ENCODE data around the gene CHRNA1. TPM values are rescaled to one million over a fixed set of nuclear protein-coding genes. Genes with fewer than 3 reads are reported as not detected.

Gene CHRNA1
- polyA plus RNA-seq, 1 donor from 2014 or later: not detected

GRCh38 chr2:174766271-174766670 is 2.0 kb upstream of the CHRNA1 start:
- no peaks in the 10 kb centered on the region for H3F3A ChIP-seq (ENCODE audit: insufficient read depth, low read length, poor library complexity, severe bottlenecking)
- no peak for TF ChIP-seq CTCF (IDR thresholded peaks at IDR 0.05; ENCODE audit: poor library complexity, severe bottlenecking)
- TF ChIP-seq EZH2 (IDR thresholded peaks at IDR 0.05; ENCODE audit: borderline replicate concordance, insufficient read depth, low read length, poor library complexity, severe bottlenecking): no peak
- TF ChIP-seq REST (IDR thresholded peaks at IDR 0.05; ENCODE audit: borderline replicate concordance): no peak
- TF ChIP-seq POLR2AphosphoS5 (IDR thresholded peaks at IDR 0.05): no peak
- no peak for TF ChIP-seq EP300 (conservative IDR thresholded peaks at IDR 0.05; ENCODE audit: poor library complexity, severe bottlenecking)
- no peak for TF ChIP-seq MXI1 (conservative IDR thresholded peaks at IDR 0.05; ENCODE audit: poor library complexity, severe bottlenecking)
- TF ChIP-seq RAD21 (conservative IDR thresholded peaks at IDR 0.05): no peak
- TF ChIP-seq SMC3 (conservative IDR thresholded peaks at IDR 0.05; ENCODE audit: poor library complexity): no peak
- TF ChIP-seq TAF1 (IDR thresholded peaks at IDR 0.05; ENCODE audit: low read depth): no peak
- H3K9ac ChIP-seq (ENCODE audit: low read length): no peak overlapping the region
- H3K4me2 ChIP-seq (ENCODE audit: low read length): no peak overlapping the region
- H3K27me3 ChIP-seq (ENCODE audit: insufficient read depth, low read depth, low read length): no peaks in the 10 kb centered on the region
- H3K4me3 ChIP-seq (ENCODE audit: low read length): no peak overlapping the region
- H4K20me1 ChIP-seq (ENCODE audit: insufficient read depth): no peaks in the 10 kb centered on the region
- H3K9me2 ChIP-seq (ENCODE audit: insufficient read depth, low read length): no peaks in the 10 kb centered on the region
- no peak overlapping the region for H3K27ac ChIP-seq (ENCODE audit: low read length)
- no peaks in the 10 kb centered on the region for H3K36me3 ChIP-seq (ENCODE audit: insufficient read depth, low read length)
- no peaks in the 10 kb centered on the region for H3K9me3 ChIP-seq (ENCODE audit: low read length)
- H3K79me2 ChIP-seq (replicated peaks; ENCODE audit: insufficient read depth, low read length): no peaks in the 10 kb centered on the region
- no peak overlapping the region for H2AFZ ChIP-seq (ENCODE audit: low read depth, low read length)

GRCh38 chr2:174765576-174765975 is 1.3 kb upstream of the CHRNA1 start:
- TF ChIP-seq EP300 (conservative IDR thresholded peaks at IDR 0.05; ENCODE audit: poor library complexity, severe bottlenecking) (no peak), TAF1 (IDR thresholded peaks at IDR 0.05; ENCODE audit: low read depth) (no peak), REST (IDR thresholded peaks at IDR 0.05; ENCODE audit: borderline replicate concordance) (no peak), RAD21 (conservative IDR thresholded peaks at IDR 0.05) (no peak), MXI1 (conservative IDR thresholded peaks at IDR 0.05; ENCODE audit: poor library complexity, severe bottlenecking) (no peak), CTCF (IDR thresholded peaks at IDR 0.05; ENCODE audit: poor library complexity, severe bottlenecking) (no peak), EZH2 (IDR thresholded peaks at IDR 0.05; ENCODE audit: borderline replicate concordance, insufficient read depth, low read length, poor library complexity, severe bottlenecking) (no peak), POLR2AphosphoS5 (IDR thresholded peaks at IDR 0.05) (no peak), SMC3 (conservative IDR thresholded peaks at IDR 0.05; ENCODE audit: poor library complexity) (no peak)
- H3K27ac ChIP-seq (ENCODE audit: low read length): no peak overlapping the region
- H3K27me3 ChIP-seq (ENCODE audit: insufficient read depth, low read depth, low read length): no peaks in the 10 kb centered on the region
- H4K20me1 ChIP-seq (ENCODE audit: insufficient read depth): no peaks in the 10 kb centered on the region
- H3K4me3 ChIP-seq (ENCODE audit: low read length): no peak overlapping the region
- H3K4me2 ChIP-seq (ENCODE audit: low read length): no peak overlapping the region
- no peak overlapping the region for H3K9ac ChIP-seq (ENCODE audit: low read length)
- no peaks in the 10 kb centered on the region for H3K9me3 ChIP-seq (ENCODE audit: low read length)
- no peaks in the 10 kb centered on the region for H3K9me2 ChIP-seq (ENCODE audit: insufficient read depth, low read length)
- H3K36me3 ChIP-seq (ENCODE audit: insufficient read depth, low read length): no peaks in the 10 kb centered on the region
- H3F3A ChIP-seq (ENCODE audit: insufficient read depth, low read length, poor library complexity, severe bottlenecking): no peaks in the 10 kb centered on the region
- no peak overlapping the region for H2AFZ ChIP-seq (ENCODE audit: low read depth, low read length)
- H3K79me2 ChIP-seq (replicated peaks; ENCODE audit: insufficient read depth, low read length): no peaks in the 10 kb centered on the region

Data from neural cell (in vitro differentiated cells).